RWPE2 (cell line): ENCODE results near the gene ANG.
"Not testable (repeated sequence)": the region's sequence is repeated elsewhere in the genome, so short reads cannot be mapped to it uniquely, and the experiment has no call there.

Source experiments
- ATAC-seq: fragments of 200-7000 bp; cut with Tn5 transposase; 3 replicates; pipeline ENCODE4 v1.9.1; 2021; ENCODE audit warnings: low read depth
- DNase-seq: peaks from one replicate; pipeline ENCODE4 v3.0.0-alpha.2; 2020; ENCODE audit warnings: low spot score
- H3K27ac ChIP-seq: fragments of 450-650 bp; 2 replicates; pipeline ENCODE4 v1.5.1; 2017; ENCODE audit warnings: mild to moderate bottlenecking; ENCODE audit not compliant: poor library complexity, severe bottlenecking
- H3K27me3 ChIP-seq: fragments of 250-450 bp; sonication (Bioruptor Pico); 2 replicates; pipeline ENCODE4 v1.5.1; 2021; ENCODE audit warnings: mild to moderate bottlenecking, moderate library complexity; ENCODE audit not compliant: insufficient read depth, poor library complexity, severe bottlenecking
- H3K36me3 ChIP-seq: fragments of 250-450 bp; sonication (Bioruptor Pico); 2 replicates; pipeline ENCODE4 v1.5.1; 2020; ENCODE audit warnings: low read depth, mild to moderate bottlenecking, moderate library complexity
- H3K4me1 ChIP-seq: fragments of 250-450 bp; sonication (Bioruptor Pico); 2 replicates; pipeline ENCODE4 v1.5.1; 2021; ENCODE audit warnings: mild to moderate bottlenecking, moderate library complexity; ENCODE audit not compliant: insufficient read depth, poor library complexity, severe bottlenecking
- H3K4me3 ChIP-seq: fragments of 250-450 bp; sonication (Bioruptor Pico); 2 replicates; pipeline ENCODE4 v1.5.1; 2021; ENCODE audit warnings: mild to moderate bottlenecking, moderate library complexity; ENCODE audit not compliant: severe bottlenecking
- H3K9me3 ChIP-seq: fragments of 250-450 bp; sonication (Bioruptor Pico); 2 replicates; pipeline ENCODE4 v1.5.1; 2021; ENCODE audit warnings: mild to moderate bottlenecking, moderate library complexity; ENCODE audit not compliant: severe bottlenecking
- TF ChIP-seq, protein P1 (sequence below): fragments of 450-650 bp; IDR thresholded peaks from one replicate; pipeline ENCODE4 v1.5.1; 2017; ENCODE audit warnings: mild to moderate bottlenecking, moderate library complexity; ENCODE audit not compliant: poor library complexity, severe bottlenecking

The ANG gene

DNA sequence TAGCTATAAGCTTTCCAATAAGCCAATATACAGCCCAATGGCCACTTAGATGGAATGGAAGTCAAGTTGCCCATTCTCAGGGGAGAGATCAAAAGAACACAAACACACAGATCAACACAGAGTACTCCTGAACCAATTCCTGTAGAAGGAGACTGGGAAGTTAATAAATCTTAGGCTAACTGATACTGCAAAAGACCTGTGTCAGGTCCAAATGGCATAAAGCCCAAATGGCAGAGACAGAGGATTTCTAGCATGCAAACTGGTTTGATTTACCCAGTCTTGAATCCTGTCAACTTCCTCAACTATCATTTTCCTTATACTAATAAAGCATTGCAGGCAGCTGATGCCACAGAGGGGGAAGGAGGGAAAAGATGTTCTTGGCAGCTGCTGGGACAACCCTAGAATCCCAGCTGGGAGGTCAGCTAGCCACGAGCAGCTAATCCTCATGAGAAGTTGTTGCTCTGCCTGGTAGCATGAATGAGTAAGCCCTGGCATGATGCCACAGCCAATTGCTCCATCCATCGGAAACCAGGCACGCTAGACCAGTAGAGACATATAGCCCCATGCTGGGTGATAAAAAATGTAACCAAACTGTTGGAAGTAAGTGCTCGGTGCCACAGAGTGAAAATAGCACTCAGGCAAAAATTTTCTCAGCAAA is 26.2 kb downstream of the ANG start:
- peaks cover 2% of the 10 kb centered on the region for H3K27me3 ChIP-seq
- H3K27ac ChIP-seq = no peak overlapping the region
- no peaks in the 10 kb centered on the region for H3K9me3 ChIP-seq
- H3K4me1 ChIP-seq = no peaks in the 10 kb centered on the region
- no peaks in the 10 kb centered on the region for H3K36me3 ChIP-seq
- peak; percentile 93 for ATAC-seq
- TF ChIP-seq, protein P1, sequence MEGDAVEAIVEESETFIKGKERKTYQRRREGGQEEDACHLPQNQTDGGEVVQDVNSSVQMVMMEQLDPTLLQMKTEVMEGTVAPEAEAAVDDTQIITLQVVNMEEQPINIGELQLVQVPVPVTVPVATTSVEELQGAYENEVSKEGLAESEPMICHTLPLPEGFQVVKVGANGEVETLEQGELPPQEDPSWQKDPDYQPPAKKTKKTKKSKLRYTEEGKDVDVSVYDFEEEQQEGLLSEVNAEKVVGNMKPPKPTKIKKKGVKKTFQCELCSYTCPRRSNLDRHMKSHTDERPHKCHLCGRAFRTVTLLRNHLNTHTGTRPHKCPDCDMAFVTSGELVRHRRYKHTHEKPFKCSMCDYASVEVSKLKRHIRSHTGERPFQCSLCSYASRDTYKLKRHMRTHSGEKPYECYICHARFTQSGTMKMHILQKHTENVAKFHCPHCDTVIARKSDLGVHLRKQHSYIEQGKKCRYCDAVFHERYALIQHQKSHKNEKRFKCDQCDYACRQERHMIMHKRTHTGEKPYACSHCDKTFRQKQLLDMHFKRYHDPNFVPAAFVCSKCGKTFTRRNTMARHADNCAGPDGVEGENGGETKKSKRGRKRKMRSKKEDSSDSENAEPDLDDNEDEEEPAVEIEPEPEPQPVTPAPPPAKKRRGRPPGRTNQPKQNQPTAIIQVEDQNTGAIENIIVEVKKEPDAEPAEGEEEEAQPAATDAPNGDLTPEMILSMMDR = no peak
- no peak overlapping the region for H3K4me3 ChIP-seq
- no peak for DNase-seq

GRCh38 chr14:20719777-20720176 is 31.2 kb downstream of the ANG start:
- Histone ChIP-seq H3K4me3 (no peak overlapping the region), H3K36me3 (no peaks in the 10 kb centered on the region), H3K9me3 (no peaks in the 10 kb centered on the region), H3K27me3 (peaks cover 37% of the 10 kb centered on the region), H3K4me1 (no peaks in the 10 kb centered on the region), H3K27ac (no peak overlapping the region)
- ATAC-seq (no peak), DNase-seq (no peak)
- TF ChIP-seq, protein P1 = no peak

GRCh38 chr14:20720741-20721140 is 32.2 kb downstream of the ANG start:
- H3K9me3 ChIP-seq = no peaks in the 10 kb centered on the region
- no peak overlapping the region for H3K4me3 ChIP-seq
- TF ChIP-seq, protein P1 = no peak
- H3K4me1 ChIP-seq = no peaks in the 10 kb centered on the region
- no peak overlapping the region for H3K27ac ChIP-seq
- no peak for DNase-seq
- H3K27me3 ChIP-seq = peaks cover 45% of the 10 kb centered on the region
- H3K36me3 ChIP-seq = no peaks in the 10 kb centered on the region
- no peak for ATAC-seq

DNA sequence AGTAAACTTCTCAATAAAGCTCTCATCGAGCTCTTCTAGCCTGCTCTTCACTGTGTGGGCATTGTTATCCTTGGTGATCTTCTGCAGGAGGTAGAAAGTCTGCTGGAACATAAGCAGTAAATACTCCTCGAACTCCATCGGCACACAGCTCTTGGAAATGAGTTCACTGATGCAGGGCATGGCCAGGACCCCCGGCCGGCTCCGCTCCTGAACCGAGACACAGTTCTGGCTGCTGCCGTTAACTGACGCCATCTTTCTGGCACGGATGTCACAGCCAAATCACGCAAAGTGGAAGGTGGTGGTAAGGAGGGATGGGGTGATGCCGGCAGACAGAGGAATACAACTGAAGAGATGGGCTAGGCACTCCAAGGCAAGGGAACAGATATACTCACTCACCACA is 33.5 kb downstream of the ANG start:
- ATAC-seq = no peak

DNA sequence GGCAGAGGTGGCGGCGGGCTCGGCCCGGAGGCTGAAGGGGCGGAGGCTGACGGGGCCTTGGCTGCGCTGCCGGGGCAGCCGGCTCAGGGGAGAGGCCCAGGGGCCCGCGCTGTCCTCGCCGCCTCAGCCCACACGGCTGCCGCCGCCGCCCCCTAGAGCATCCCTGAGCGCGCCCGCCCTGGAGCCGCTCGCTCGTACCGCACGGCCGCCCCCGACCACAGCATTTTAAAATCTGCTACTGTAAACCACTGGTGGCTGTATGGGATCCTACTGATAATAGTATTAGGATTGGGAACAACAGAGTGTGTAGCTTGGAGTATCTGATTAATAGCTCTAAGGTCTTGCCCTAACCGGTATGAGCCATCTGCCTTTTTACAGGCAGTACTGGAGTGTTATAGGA is 34.9 kb downstream of the ANG start:
- H3K4me3 ChIP-seq = peak overlapping the region; percentile 4
- no peaks in the 10 kb centered on the region for H3K36me3 ChIP-seq
- peaks cover 66% of the 10 kb centered on the region for H3K27me3 ChIP-seq
- no peaks in the 10 kb centered on the region for H3K9me3 ChIP-seq
- no peak overlapping the region for H3K27ac ChIP-seq
- H3K4me1 ChIP-seq = no peaks in the 10 kb centered on the region
- DNase-seq (no peak), ATAC-seq (peak; percentile 67)
- TF ChIP-seq, protein P1 = no peak

More for the DNA sequence above, 33.5 kb downstream of the ANG start:
- H3K4me3 ChIP-seq = no peak overlapping the region
- no peaks in the 10 kb centered on the region for H3K9me3 ChIP-seq
- H3K27ac ChIP-seq = no peak overlapping the region
- H3K36me3 ChIP-seq = no peaks in the 10 kb centered on the region
- no peaks in the 10 kb centered on the region for H3K4me1 ChIP-seq
- H3K27me3 ChIP-seq = peaks cover 51% of the 10 kb centered on the region
- TF ChIP-seq, protein P1 = no peak
- no peak for DNase-seq

GRCh38 chr14:20726121-20726520 is 37.6 kb downstream of the ANG start:
- peaks cover 65% of the 10 kb centered on the region for H3K27me3 ChIP-seq
- not testable (repeated sequence) for H3K27ac ChIP-seq, ATAC-seq, H3K36me3 ChIP-seq, DNase-seq, H3K9me3 ChIP-seq, H3K4me1 ChIP-seq, H3K4me3 ChIP-seq
